GM12865 (cell line): Measurements from ENCODE around the gene SIRT6.

Experiments used
- DNase-seq: peaks from one replicate; pipeline ENCODE4 v3.0.0; 2010; ENCODE audit warnings: low read depth
- H3K4me3 ChIP-seq: 2 replicates; pipeline ENCODE4 v1.5.1; 2011; ENCODE audit warnings: mild to moderate bottlenecking, low read depth, low read length, control low read depth
- CTCF ChIP-seq: IDR thresholded peaks from 2 replicates; pipeline ENCODE4 v1.5.1; 2011; ENCODE audit warnings: low read length, control low read depth, low read depth, inconsistent platforms; ENCODE audit not compliant: insufficient read depth; ENCODE audit errors: missing control alignments

SIRT6 gene

GRCh38 chr19:4181053-4181508 is 1.3 kb downstream of the SIRT6 start:
- H3K4me3 ChIP-seq: peak overlapping the region; percentile 61
- no peak for TF ChIP-seq CTCF
- DNase-seq: no peak

GRCh38 chr19:4178990-4179389 is 3.4 kb downstream of the SIRT6 start:
- no peak overlapping the region for H3K4me3 ChIP-seq
- no peak for DNase-seq
- no peak for TF ChIP-seq CTCF

GRCh38 chr19:4177146-4177545 is 5.2 kb downstream of the SIRT6 start:
- no peak for DNase-seq
- no peak overlapping the region for H3K4me3 ChIP-seq
- TF ChIP-seq CTCF: no peak

GRCh38 chr19:4175669-4175931 is 6.8 kb downstream of the SIRT6 start:
- no peak overlapping the region for H3K4me3 ChIP-seq
- no peak for TF ChIP-seq CTCF
- no peak for DNase-seq

- no peak overlapping the region for H3K4me3 ChIP-seq
- DNase-seq: no peak
- no peak for TF ChIP-seq CTCF
Measured at GRCh38 chr19:4174895-4175668, 7.3 kb downstream of the SIRT6 start.

GRCh38 chr19:4174213-4174894 is 8.0 kb downstream of the SIRT6 start:
- no peak overlapping the region for H3K4me3 ChIP-seq
- TF ChIP-seq CTCF: no peak
- no peak for DNase-seq

GRCh38 chr19:4173479-4174212 is 8.7 kb downstream of the SIRT6 start:
- TF ChIP-seq CTCF: no peak
- DNase-seq: no peak
- no peak overlapping the region for H3K4me3 ChIP-seq
